ENCODE measurements around the gene PPP5C. TPM values are rescaled to one million over a fixed set of nuclear protein-coding genes. Genes with fewer than 3 reads are reported as not detected.

Gene PPP5C
- total RNA-seq, 1 donor from 2014 or later, result 99.5 TPM

GRCh38 chr19:46404753-46405468 is 58.0 kb downstream of the PPP5C start:
- TF ChIP-seq CTCF (conservative IDR thresholded peaks at IDR 0.05), result peak; percentile 58

GRCh38 chr19:46406976-46407375 is 60.1 kb downstream of the PPP5C start:
- no peaks in the 10 kb centered on the region for H3K9me3 Mint-ChIP-seq
- TF ChIP-seq CTCF (conservative IDR thresholded peaks at IDR 0.05), result no peak
- peaks cover 17% of the 10 kb centered on the region for H3K27me3 Mint-ChIP-seq
- peak overlapping the region; percentile 34 for H3K27ac Mint-ChIP-seq
- DNase-seq (ENCODE audit: extremely low spot score, unreplicated experiment), result no peak
- peaks cover 45% of the 10 kb centered on the region for H3K4me1 Mint-ChIP-seq (ENCODE audit: unreplicated experiment)
- peaks cover 4% of the 10 kb centered on the region for H3K36me3 Mint-ChIP-seq
- H3K4me3 Mint-ChIP-seq, result no peak overlapping the region

More at GRCh38 chr19:46404753-46405468, 58.0 kb downstream of the PPP5C start:
- no peaks in the 10 kb centered on the region for H3K36me3 Mint-ChIP-seq
- H3K27me3 Mint-ChIP-seq, result peaks cover 17% of the 10 kb centered on the region
- H3K27ac Mint-ChIP-seq, result peak overlapping the region; percentile 83
- peak overlapping the region; percentile 85 for H3K4me3 Mint-ChIP-seq
- no peak for DNase-seq (ENCODE audit: extremely low spot score, unreplicated experiment)
- no peaks in the 10 kb centered on the region for H3K9me3 Mint-ChIP-seq
- peaks cover 34% of the 10 kb centered on the region for H3K4me1 Mint-ChIP-seq (ENCODE audit: unreplicated experiment)

GRCh38 chr19:46407856-46408663 is 61.2 kb downstream of the PPP5C start:
- H3K4me3 Mint-ChIP-seq, result peak overlapping the region; percentile 75
- peak overlapping the region; percentile 83 for H3K27ac Mint-ChIP-seq
- no peak for TF ChIP-seq CTCF (conservative IDR thresholded peaks at IDR 0.05)
- H3K27me3 Mint-ChIP-seq, result peaks cover 17% of the 10 kb centered on the region
- peaks cover 9% of the 10 kb centered on the region for H3K36me3 Mint-ChIP-seq
- H3K9me3 Mint-ChIP-seq, result no peaks in the 10 kb centered on the region
- no peak for DNase-seq (ENCODE audit: extremely low spot score, unreplicated experiment)
- peaks cover 42% of the 10 kb centered on the region for H3K4me1 Mint-ChIP-seq (ENCODE audit: unreplicated experiment)

- Mint-ChIP-seq H3K27me3 (peaks cover 15% of the 10 kb centered on the region), H3K36me3 (peaks cover 9% of the 10 kb centered on the region), H3K4me3 (peak overlapping the region; percentile 75), H3K9me3 (no peaks in the 10 kb centered on the region), H3K4me1 (ENCODE audit: unreplicated experiment) (peaks cover 45% of the 10 kb centered on the region), H3K27ac (peak overlapping the region; percentile 83)
- TF ChIP-seq CTCF (conservative IDR thresholded peaks at IDR 0.05), result no peak
- DNase-seq (ENCODE audit: extremely low spot score, unreplicated experiment), result no peak
These were observed 61.8 kb downstream of the PPP5C start for GRCh38 chr19:46408664-46409039.

GRCh38 chr19:46409191-46409590 is 62.3 kb downstream of the PPP5C start:
- TF ChIP-seq CTCF (conservative IDR thresholded peaks at IDR 0.05), result no peak
- Mint-ChIP-seq H3K27me3 (peaks cover 11% of the 10 kb centered on the region), H3K4me3 (no peak overlapping the region), H3K4me1 (ENCODE audit: unreplicated experiment) (peaks cover 47% of the 10 kb centered on the region), H3K9me3 (no peaks in the 10 kb centered on the region), H3K27ac (no peak overlapping the region), H3K36me3 (peaks cover 9% of the 10 kb centered on the region)
- DNase-seq (ENCODE audit: extremely low spot score, unreplicated experiment), result no peak
